Right atrium auricular region (tissue), 2 donors: Measurements from ENCODE around the gene GNB4. TPM values are rescaled to one million over a fixed set of nuclear protein-coding genes. Genes with fewer than 3 reads are reported as not detected.

ENCODE experiments used
- DNase-seq: peaks from one replicate; pipeline ENCODE4 v3.0.0-alpha.2; 2019; ENCODE audit warnings: low spot score
- H3K27ac ChIP-seq, 2 donors: fragments of 200-600 bp; sonication (generic); 1 replicate in 1 of 2; 2 replicates in 1 of 2; pipeline ENCODE4 v1.5.1; 2016 to 2019
- H3K27me3 ChIP-seq, 2 donors: fragments of 200-600 bp; sonication (generic); one replicate each; pipeline versions ENCODE4 v1.5.1 to v1.6.0; 2017 to 2019
- H3K36me3 ChIP-seq: fragments of 200-600 bp; sonication (generic); one replicate; pipeline ENCODE4 v1.5.1; 2016
- H3K4me1 ChIP-seq, 2 donors: fragments of 200-600 bp; sonication (generic); one replicate each; pipeline versions ENCODE4 v1.5.1 to v1.6.0; 2017 to 2019
- H3K4me3 ChIP-seq, 2 donors: fragments of 200-600 bp; sonication (generic); 1 replicate in 1 of 2; 2 replicates in 1 of 2; pipeline ENCODE4 v1.5.1; 2017 to 2019; ENCODE audit warnings: mild to moderate bottlenecking in 1 of 2, moderate library complexity in 1 of 2
- H3K9me3 ChIP-seq, 2 donors: fragments of 200-600 bp; sonication (generic); one replicate each; pipeline ENCODE4 v1.5.1; 2019
- CTCF ChIP-seq, 2 donors: fragments of 200-600 bp; sonication (generic); IDR thresholded peaks; one replicate each; pipeline ENCODE4 v1.5.1; 2019; ENCODE audit warnings: antibody characterized with exemption in 2 of 2
- total RNA-seq, 2 donors: library from RNA; depleted of rRNA; stranded (reverse); fragments of >200 nt; gene quantifications; one replicate each; pipeline ENCODE4 v1.1.0, GENCODE V29; 2016

Gene GNB4
- total RNA-seq, 2 donors from 2014 or later = 11.7 to 36.0 TPM

- H3K4me1 ChIP-seq = peaks cover 0 to 5% of the 10 kb centered on the region in 2 donors
- H3K9me3 ChIP-seq = no peaks in the 10 kb centered on the region
- no peak for TF ChIP-seq CTCF (IDR thresholded peaks at IDR 0.05)
- no peaks in the 10 kb centered on the region for H3K27me3 ChIP-seq
- no peak overlapping the region for H3K4me3 ChIP-seq
- no peak overlapping the region for H3K27ac ChIP-seq
- no peak for DNase-seq
- peaks cover 38% of the 10 kb centered on the region for H3K36me3 ChIP-seq
Observed at GRCh38 chr3:179410999-179411398, 40.3 kb downstream of the GNB4 start.

GRCh38 chr3:179410331-179410730 is 40.9 kb downstream of the GNB4 start:
- H3K9me3 ChIP-seq = no peaks in the 10 kb centered on the region
- peaks cover 39% of the 10 kb centered on the region for H3K36me3 ChIP-seq
- H3K4me3 ChIP-seq = no peak overlapping the region
- no peak for DNase-seq
- H3K27ac ChIP-seq = no peak overlapping the region
- no peaks in the 10 kb centered on the region for H3K4me1 ChIP-seq
- no peaks in the 10 kb centered on the region for H3K27me3 ChIP-seq
- TF ChIP-seq CTCF (IDR thresholded peaks at IDR 0.05) = no peak

- Histone ChIP-seq H3K36me3 (peaks cover 51% of the 10 kb centered on the region), H3K27me3 (no peaks in the 10 kb centered on the region)
Observed at GRCh38 chr3:179404307-179404706, 47.0 kb downstream of the GNB4 start.

GRCh38 chr3:179402963-179403362 is 48.3 kb downstream of the GNB4 start:
- Histone ChIP-seq H3K36me3 (peaks cover 47% of the 10 kb centered on the region), H3K27ac (no peak overlapping the region), H3K9me3 (no peaks in the 10 kb centered on the region), H3K4me3 (no peak overlapping the region), H3K27me3 (no peaks in the 10 kb centered on the region), H3K4me1 (no peaks in the 10 kb centered on the region)
- no peak for TF ChIP-seq CTCF (IDR thresholded peaks at IDR 0.05)
- no peak for DNase-seq

More at GRCh38 chr3:179404307-179404706, 47.0 kb downstream of the GNB4 start:
- TF ChIP-seq CTCF (IDR thresholded peaks at IDR 0.05) = no peak
- no peak overlapping the region for H3K4me3 ChIP-seq
- H3K9me3 ChIP-seq = no peaks in the 10 kb centered on the region
- DNase-seq = no peak
- H3K4me1 ChIP-seq = no peaks in the 10 kb centered on the region
- H3K27ac ChIP-seq = no peak overlapping the region

- no peak overlapping the region for H3K4me3 ChIP-seq
- H3K4me1 ChIP-seq = no peaks in the 10 kb centered on the region
- H3K36me3 ChIP-seq = peaks cover 48% of the 10 kb centered on the region
- H3K9me3 ChIP-seq = no peaks in the 10 kb centered on the region
- H3K27ac ChIP-seq = no peak overlapping the region
- TF ChIP-seq CTCF (IDR thresholded peaks at IDR 0.05) = no peak
- DNase-seq = no peak
- no peaks in the 10 kb centered on the region for H3K27me3 ChIP-seq
Observed at GRCh38 chr3:179401561-179401960, 49.7 kb downstream of the GNB4 start.

- TF ChIP-seq CTCF (IDR thresholded peaks at IDR 0.05) = no peak
- no peak for DNase-seq
- H3K4me1 ChIP-seq = no peaks in the 10 kb centered on the region
- peaks cover 54% of the 10 kb centered on the region for H3K36me3 ChIP-seq
- H3K27me3 ChIP-seq = no peaks in the 10 kb centered on the region
- H3K27ac ChIP-seq = no peak overlapping the region
- H3K4me3 ChIP-seq = no peak overlapping the region
- no peaks in the 10 kb centered on the region for H3K9me3 ChIP-seq
Observed at GRCh38 chr3:179398574-179399231, 52.6 kb downstream of the GNB4 start.
